Fibroblast of pulmonary artery (primary cell): ENCODE results near the gene ZNF613.
A peak's percentile ranks its signal among the peaks of the same experiment; 100 is the strongest.
"Not testable (repeated sequence)": the region's sequence is repeated elsewhere in the genome, so short reads cannot be mapped to it uniquely, and the experiment has no call there.

Experiments used
- DNase-seq: peaks from one replicate; pipeline ENCODE4 v3.0.0-alpha.2; 2010; ENCODE audit warnings: low read depth
- H3K4me3 ChIP-seq: replicated peaks from 2 replicates; pipeline ENCODE4 v1.5.1; 2011; ENCODE audit warnings: low read depth, mild to moderate bottlenecking, control low read depth, low read length, moderate library complexity
- TF ChIP-seq, protein P1 (sequence below): IDR thresholded peaks from 2 replicates; pipeline ENCODE4 v1.5.1; 2011; ENCODE audit warnings: mild to moderate bottlenecking, control low read depth, low read length, inconsistent platforms; ENCODE audit errors: missing control alignments

Gene ZNF613

DNA sequence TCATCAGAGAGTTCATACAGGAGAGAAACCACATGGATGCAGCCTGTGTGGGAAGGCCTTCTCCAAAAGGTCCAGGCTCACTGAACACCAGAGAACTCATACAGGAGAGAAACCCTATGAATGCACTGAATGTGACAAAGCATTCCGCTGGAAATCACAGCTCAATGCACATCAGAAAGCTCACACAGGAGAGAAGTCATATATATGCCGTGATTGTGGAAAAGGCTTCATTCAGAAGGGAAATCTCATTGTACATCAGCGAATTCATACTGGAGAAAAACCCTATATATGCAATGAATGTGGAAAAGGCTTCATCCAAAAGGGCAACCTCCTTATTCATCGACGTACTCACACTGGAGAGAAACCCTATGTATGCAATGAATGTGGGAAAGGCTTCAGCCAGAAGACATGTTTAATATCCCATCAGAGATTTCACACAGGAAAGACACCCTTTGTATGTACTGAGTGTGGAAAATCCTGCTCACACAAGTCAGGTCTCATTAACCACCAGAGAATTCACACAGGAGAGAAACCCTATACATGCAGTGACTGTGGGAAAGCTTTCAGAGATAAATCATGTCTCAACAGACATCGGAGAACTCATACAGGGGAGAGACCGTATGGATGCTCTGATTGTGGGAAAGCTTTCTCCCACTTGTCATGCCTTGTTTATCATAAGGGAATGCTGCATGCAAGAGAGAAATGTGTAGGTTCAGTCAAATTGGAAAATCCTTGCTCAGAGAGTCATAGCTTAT lies 17.7 kb downstream of the ZNF613 start:
- DNase-seq: no peak
- H3K4me3 ChIP-seq: no peak overlapping the region
- TF ChIP-seq, protein P1, sequence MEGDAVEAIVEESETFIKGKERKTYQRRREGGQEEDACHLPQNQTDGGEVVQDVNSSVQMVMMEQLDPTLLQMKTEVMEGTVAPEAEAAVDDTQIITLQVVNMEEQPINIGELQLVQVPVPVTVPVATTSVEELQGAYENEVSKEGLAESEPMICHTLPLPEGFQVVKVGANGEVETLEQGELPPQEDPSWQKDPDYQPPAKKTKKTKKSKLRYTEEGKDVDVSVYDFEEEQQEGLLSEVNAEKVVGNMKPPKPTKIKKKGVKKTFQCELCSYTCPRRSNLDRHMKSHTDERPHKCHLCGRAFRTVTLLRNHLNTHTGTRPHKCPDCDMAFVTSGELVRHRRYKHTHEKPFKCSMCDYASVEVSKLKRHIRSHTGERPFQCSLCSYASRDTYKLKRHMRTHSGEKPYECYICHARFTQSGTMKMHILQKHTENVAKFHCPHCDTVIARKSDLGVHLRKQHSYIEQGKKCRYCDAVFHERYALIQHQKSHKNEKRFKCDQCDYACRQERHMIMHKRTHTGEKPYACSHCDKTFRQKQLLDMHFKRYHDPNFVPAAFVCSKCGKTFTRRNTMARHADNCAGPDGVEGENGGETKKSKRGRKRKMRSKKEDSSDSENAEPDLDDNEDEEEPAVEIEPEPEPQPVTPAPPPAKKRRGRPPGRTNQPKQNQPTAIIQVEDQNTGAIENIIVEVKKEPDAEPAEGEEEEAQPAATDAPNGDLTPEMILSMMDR: no peak

DNA sequence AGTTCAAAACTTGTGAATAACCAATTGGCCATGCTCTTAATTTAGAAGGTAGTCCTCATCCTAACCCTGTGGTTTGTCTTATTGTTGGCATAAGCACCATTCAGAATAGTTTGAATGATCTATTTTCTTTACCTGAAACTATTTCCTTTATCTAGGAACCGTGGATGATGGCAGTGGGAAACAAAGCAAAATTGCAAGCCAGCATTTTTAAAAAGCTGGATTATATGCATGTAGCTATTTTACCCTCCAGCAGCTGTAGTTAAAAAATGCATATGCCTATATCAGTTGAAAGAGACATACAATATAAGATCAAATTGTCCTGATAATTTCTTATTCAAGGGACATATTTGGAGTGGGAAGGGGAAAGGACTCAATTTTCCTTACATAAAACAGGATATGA lies 19.3 kb downstream of the ZNF613 start:
- TF ChIP-seq, protein P1: no peak
- DNase-seq: no peak
- H3K4me3 ChIP-seq: no peak overlapping the region

DNA sequence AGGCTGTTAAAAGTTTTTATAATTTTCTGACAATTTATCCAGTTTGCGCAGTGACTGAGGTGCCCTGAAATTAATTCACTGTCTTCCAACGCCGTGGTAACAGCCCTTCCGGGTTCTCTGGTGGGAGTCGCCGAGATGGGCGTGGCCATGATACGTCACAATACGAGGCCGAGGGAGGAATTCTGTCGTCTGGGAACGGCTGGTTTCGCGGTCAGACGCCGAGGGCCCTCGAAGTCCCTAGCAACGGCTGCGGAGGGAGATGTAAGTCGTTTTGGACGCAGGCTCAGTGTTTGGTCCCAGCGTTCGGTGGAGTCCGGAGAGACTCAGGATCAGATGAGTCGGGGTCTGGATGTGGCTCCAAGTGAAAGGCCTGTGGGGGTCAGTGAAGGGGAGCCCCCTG lies 21.7 kb downstream of the ZNF613 start:
- H3K4me3 ChIP-seq: peak overlapping the region; percentile 41
- DNase-seq: peak; percentile 27
- TF ChIP-seq, protein P1: no peak

DNA sequence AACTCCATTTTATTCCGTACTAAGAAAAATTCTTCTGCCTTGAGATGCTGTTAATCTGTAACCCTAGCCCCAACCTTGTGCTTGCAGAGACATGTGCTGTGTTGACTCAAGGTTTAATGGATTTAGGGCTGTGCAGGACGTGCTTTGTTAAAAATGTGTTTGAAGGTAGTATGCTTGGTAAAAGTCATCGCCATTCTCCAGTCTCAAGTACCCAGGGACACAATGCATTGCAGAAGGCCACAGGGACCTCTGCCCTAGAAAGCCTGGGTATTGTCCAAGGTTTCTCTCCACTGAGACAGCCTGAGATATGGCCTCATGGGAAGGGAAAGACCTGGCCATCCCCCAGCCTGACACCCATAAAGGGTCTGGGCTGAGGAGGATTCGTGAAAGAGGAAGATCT lies 30.6 kb downstream of the ZNF613 start:
- H3K4me3 ChIP-seq: not testable (repeated sequence)

DNA sequence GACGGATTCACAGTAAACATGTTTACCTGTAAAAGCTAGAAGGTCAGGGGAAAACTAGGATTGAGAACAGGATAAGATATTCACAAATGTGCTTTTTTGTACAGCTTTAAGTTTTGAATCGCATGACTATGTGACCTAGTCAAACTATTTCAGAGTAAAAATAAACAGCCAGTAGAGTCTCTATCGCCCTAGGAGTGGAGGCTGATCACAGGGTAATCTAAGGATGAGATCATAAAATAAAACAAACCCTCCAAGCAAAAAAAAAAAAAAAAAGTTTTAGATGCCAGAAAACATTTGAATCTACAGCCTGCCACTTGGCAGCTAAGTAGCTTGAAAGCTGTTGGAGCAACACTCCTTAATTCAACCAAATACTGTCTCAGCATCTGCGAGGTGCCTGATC lies 32.5 kb downstream of the ZNF613 start:
- no peak overlapping the region for H3K4me3 ChIP-seq
- DNase-seq: no peak
- TF ChIP-seq, protein P1: no peak

More for the DNA sequence above, 30.6 kb downstream of the ZNF613 start:
- not testable (repeated sequence) for DNase-seq

DNA sequence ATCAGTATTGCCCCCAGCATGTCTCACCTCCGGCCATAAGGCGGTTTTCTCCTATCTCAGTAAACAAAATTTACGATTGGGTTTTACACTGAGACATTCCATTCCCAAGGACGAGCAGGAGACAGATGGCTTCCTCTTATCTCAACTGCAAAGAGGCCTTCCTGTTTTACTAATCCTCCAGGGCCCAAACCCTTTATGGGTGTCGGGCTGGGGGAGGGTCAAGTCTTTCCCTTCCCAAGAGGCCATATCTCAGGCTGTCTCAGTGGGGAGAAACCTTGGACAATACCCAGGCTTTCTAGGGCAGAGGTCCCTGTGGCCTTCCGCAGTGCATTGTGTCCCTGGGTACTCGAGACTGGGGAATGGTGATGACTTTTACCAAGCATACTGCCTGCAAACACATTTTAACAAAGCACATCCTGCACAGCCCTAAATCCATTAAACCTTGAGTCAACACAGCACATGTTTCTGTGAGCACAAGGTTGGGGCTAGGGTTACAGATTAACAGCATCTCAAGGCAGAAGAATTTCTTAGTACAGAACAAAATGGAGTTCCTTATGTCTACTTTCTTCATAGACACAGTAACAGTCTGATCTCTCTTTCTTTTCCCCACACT lies 33.5 kb downstream of the ZNF613 start:
- peak; percentile 9 for DNase-seq

DNA sequence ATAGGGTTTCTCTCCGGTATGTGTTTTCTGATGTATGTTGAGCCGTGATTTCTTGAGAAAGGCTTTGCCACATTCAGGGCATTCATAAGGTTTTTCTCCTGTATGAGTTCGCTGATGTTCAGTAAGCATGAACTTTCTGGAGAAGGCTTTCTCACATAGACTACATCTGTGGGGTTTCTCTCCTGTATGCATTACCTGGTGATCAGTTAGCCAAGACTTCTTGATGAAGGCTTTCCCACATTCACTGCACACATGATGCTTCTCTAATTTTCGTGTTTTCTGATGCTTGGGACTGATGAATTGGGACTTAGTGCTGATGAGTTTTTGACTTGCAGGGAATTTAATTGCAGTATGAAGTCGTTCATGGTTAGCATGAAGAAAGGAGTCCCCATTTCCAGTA lies 38.3 kb downstream of the ZNF613 start:
- no peak for DNase-seq
- no peak overlapping the region for H3K4me3 ChIP-seq
- TF ChIP-seq, protein P1: no peak

More for the DNA sequence above, 33.5 kb downstream of the ZNF613 start:
- H3K4me3 ChIP-seq: not testable (repeated sequence)

DNA sequence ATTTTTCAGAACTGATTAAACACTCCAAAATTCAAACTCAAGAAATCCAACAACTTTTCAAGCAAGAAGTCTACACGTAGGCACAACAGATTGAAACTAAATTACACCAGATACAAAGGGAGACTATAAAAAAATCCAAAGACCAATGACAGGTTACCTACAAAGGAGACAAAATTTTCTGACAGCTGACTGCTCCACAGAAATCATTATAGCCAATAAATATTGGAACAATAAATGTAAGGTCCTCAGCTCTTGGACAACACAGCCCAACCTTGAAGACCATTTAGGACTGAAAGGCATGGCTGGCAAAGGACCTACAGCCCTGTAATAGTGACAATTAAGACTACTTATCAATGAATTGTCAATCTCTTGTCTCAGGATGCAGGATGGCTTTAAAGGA lies 43.4 kb downstream of the ZNF613 start:
- DNase-seq: no peak
- H3K4me3 ChIP-seq: no peak overlapping the region
- TF ChIP-seq, protein P1: no peak
